ENCODE results near the gene LARGE1.

LARGE1 gene

DNA sequence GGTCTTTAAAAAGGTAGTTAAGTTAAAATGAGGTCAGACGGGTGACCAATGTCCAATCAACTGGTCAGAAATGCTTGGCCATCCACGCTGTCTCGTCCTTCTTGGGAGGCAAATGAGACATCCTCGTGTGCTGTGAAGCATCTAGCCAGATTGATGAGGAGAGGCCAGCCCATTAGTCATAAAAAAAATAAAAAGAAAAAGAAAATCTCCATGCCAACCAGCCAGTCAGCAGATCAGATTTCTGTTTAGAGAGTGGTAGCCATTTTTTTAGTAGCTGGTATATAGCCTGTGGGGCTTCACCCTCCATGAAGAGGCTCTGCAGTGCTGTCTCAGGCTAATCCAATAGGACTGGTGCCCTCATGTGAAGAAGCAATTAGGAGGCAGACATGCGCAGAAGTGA is 519.0 kb downstream of the LARGE1 start:
- ATAC-seq (ENCODE audit: insufficient read depth, low read depth) (no peak), DNase-seq (no peak)
- TF ChIP-seq, protein P1, sequence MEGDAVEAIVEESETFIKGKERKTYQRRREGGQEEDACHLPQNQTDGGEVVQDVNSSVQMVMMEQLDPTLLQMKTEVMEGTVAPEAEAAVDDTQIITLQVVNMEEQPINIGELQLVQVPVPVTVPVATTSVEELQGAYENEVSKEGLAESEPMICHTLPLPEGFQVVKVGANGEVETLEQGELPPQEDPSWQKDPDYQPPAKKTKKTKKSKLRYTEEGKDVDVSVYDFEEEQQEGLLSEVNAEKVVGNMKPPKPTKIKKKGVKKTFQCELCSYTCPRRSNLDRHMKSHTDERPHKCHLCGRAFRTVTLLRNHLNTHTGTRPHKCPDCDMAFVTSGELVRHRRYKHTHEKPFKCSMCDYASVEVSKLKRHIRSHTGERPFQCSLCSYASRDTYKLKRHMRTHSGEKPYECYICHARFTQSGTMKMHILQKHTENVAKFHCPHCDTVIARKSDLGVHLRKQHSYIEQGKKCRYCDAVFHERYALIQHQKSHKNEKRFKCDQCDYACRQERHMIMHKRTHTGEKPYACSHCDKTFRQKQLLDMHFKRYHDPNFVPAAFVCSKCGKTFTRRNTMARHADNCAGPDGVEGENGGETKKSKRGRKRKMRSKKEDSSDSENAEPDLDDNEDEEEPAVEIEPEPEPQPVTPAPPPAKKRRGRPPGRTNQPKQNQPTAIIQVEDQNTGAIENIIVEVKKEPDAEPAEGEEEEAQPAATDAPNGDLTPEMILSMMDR (IDR thresholded peaks at IDR 0.05; ENCODE audit: borderline replicate concordance, extremely low read depth, low read length, poor library complexity, severe bottlenecking), result no peak
- TF ChIP-seq EZH2 (IDR thresholded peaks at IDR 0.05; ENCODE audit: borderline replicate concordance, low read depth, low read length, severe bottlenecking), result no peak

DNA sequence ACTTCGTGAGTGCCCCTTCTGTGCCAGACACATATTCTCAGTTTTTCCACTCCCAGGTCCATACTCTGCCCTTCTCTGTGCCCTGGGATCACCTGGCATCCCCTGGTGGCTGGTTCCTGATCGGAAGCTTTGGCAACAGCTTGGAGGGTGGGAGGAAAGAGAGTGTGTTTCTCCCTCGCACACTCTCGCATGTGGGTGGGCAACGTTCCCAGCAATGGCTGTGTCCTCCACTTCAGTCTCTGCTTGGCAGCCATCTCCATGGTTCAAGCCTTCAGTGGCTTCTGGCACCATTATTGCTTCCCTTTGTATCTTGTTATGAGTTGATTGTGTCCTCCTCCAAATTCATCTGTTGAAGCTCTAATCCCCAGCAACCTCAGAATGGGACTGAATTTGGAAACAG is 519.4 kb downstream of the LARGE1 start:
- no peak for ATAC-seq (ENCODE audit: insufficient read depth, low read depth)
- Histone ChIP-seq H3K9me3 (ENCODE audit: insufficient read depth, low read length, severe bottlenecking) (no peaks in the 10 kb centered on the region), H3K27me3 (ENCODE audit: insufficient read depth, low read length, poor library complexity) (no peaks in the 10 kb centered on the region), H3K9ac (ENCODE audit: low read depth, low read length) (no peak overlapping the region), H4K20me1 (ENCODE audit: insufficient read depth, low read length) (no peaks in the 10 kb centered on the region), H3K4me1 (ENCODE audit: insufficient read depth, low read length) (no peaks in the 10 kb centered on the region), H3K4me3 (ENCODE audit: low read depth in 1 of 2, low read length in 2 of 2) (no peak overlapping the region), H3K79me2 (ENCODE audit: insufficient read depth, low read length) (no peaks in the 10 kb centered on the region), H2AFZ (ENCODE audit: low read depth, low read length) (no peak overlapping the region), H3K4me2 (ENCODE audit: insufficient read depth, low read length) (no peak overlapping the region), H3K27ac (ENCODE audit: low read length) (no peak overlapping the region), H3K36me3 (ENCODE audit: insufficient read depth, low read length) (no peaks in the 10 kb centered on the region)
- no peak for DNase-seq
- no peak for TF ChIP-seq EZH2 (IDR thresholded peaks at IDR 0.05; ENCODE audit: borderline replicate concordance, low read depth, low read length, severe bottlenecking)
- TF ChIP-seq, protein P1 (IDR thresholded peaks at IDR 0.05; ENCODE audit: borderline replicate concordance, extremely low read depth, low read length, poor library complexity, severe bottlenecking), result no peak

More for the DNA sequence above, 519.0 kb downstream of the LARGE1 start:
- H3K36me3 ChIP-seq (ENCODE audit: insufficient read depth, low read length), result no peaks in the 10 kb centered on the region
- no peaks in the 10 kb centered on the region for H4K20me1 ChIP-seq (ENCODE audit: insufficient read depth, low read length)
- no peaks in the 10 kb centered on the region for H3K27me3 ChIP-seq (ENCODE audit: insufficient read depth, low read length, poor library complexity)
- H3K9ac ChIP-seq (ENCODE audit: low read depth, low read length), result no peak overlapping the region
- no peaks in the 10 kb centered on the region for H3K4me1 ChIP-seq (ENCODE audit: insufficient read depth, low read length)
- H3K79me2 ChIP-seq (ENCODE audit: insufficient read depth, low read length), result no peaks in the 10 kb centered on the region
- no peak overlapping the region for H3K27ac ChIP-seq (ENCODE audit: low read length)
- H3K9me3 ChIP-seq (ENCODE audit: insufficient read depth, low read length, severe bottlenecking), result no peaks in the 10 kb centered on the region
- no peak overlapping the region for H2AFZ ChIP-seq (ENCODE audit: low read depth, low read length)
- no peak overlapping the region for H3K4me3 ChIP-seq (ENCODE audit: low read depth in 1 of 2, low read length in 2 of 2)
- no peak overlapping the region for H3K4me2 ChIP-seq (ENCODE audit: insufficient read depth, low read length)

DNA sequence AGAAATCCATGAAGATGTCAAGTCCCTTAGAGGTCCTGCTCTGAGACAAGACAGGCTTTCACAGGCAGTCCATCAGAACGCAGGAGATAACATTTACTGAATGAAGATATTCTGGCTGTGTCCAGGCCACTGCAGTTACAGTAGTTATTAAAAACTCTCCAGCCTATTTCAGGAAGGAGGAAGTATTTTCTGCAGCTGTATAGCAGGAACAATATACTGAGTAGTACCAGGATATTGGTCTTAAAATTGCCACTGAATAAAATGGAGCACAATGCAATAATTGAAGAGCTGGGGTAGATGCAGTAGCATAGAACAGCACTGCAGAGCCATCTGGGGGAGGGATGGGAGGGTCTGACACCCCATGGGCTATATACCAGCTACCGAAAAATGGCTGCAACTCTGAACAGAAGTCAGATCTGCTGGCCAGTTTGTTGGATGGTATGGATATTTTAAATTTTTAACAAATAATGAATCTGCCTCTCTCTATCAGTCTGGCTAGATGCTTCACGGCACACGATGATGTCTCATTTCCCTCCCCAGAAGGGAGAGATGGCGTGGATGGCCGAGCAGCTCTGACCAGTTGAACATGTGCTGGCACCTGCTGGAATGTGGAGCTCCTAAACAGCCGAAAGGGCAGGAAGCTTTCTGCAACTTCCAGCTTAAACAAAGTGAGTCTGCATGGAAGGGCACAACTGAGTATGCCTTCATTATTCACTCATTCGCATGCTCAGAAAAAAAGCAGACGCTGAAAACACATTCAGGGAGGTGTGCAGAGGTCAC is 520.0 kb downstream of the LARGE1 start:
- DNase-seq (no peak), ATAC-seq (ENCODE audit: insufficient read depth, low read depth) (no peak)
- no peaks in the 10 kb centered on the region for H3K27me3 ChIP-seq (ENCODE audit: insufficient read depth, low read length, poor library complexity)
- TF ChIP-seq EZH2 (IDR thresholded peaks at IDR 0.05; ENCODE audit: borderline replicate concordance, low read depth, low read length, severe bottlenecking), result no peak
- TF ChIP-seq, protein P1 (IDR thresholded peaks at IDR 0.05; ENCODE audit: borderline replicate concordance, extremely low read depth, low read length, poor library complexity, severe bottlenecking), result no peak
- H3K4me2 ChIP-seq (ENCODE audit: insufficient read depth, low read length), result no peak overlapping the region
- no peaks in the 10 kb centered on the region for H3K36me3 ChIP-seq (ENCODE audit: insufficient read depth, low read length)
- no peaks in the 10 kb centered on the region for H3K79me2 ChIP-seq (ENCODE audit: insufficient read depth, low read length)
- H3K4me1 ChIP-seq (ENCODE audit: insufficient read depth, low read length), result no peaks in the 10 kb centered on the region
- no peaks in the 10 kb centered on the region for H3K9me3 ChIP-seq (ENCODE audit: insufficient read depth, low read length, severe bottlenecking)
- no peak overlapping the region for H3K4me3 ChIP-seq (ENCODE audit: low read depth in 1 of 2, low read length in 2 of 2)
- H3K27ac ChIP-seq (ENCODE audit: low read length), result no peak overlapping the region
- H2AFZ ChIP-seq (ENCODE audit: low read depth, low read length), result no peak overlapping the region
- no peaks in the 10 kb centered on the region for H4K20me1 ChIP-seq (ENCODE audit: insufficient read depth, low read length)
- H3K9ac ChIP-seq (ENCODE audit: low read depth, low read length), result no peak overlapping the region

All from DND-41 (cell line).